GM23338 (cell line): ENCODE data around the gene UVRAG. TPM values are rescaled to one million over a fixed set of nuclear protein-coding genes. Genes with fewer than 3 reads are reported as not detected.

Experiments used
- ATAC-seq: fragments of 200-7000 bp; cut with Tn5 transposase; 3 replicates; pipeline ENCODE4 v1.9.1; 2020
- DNase-seq: peaks from one replicate; pipeline ENCODE4 v3.0.0-alpha.2; 2015; ENCODE audit warnings: low spot score
- H2AFZ ChIP-seq: fragments of 200-600 bp; sonication (generic); 2 replicates; pipeline ENCODE4 v1.8.0; 2016; ENCODE audit warnings: antibody characterized with exemption, mild to moderate bottlenecking, moderate library complexity
- H3F3A ChIP-seq: fragments of 200-600 bp; sonication (generic); replicated peaks from 2 replicates; pipeline ENCODE4 v1.8.0; 2017; ENCODE audit warnings: antibody characterized with exemption, mixed run types, low read depth
- H3K27ac ChIP-seq: fragments of 200-600 bp; sonication (generic); 2 replicates; pipeline ENCODE4 v1.6.1; 2016; ENCODE audit warnings: low read depth
- H3K27me3 ChIP-seq: fragments of 200-600 bp; sonication (generic); 2 replicates; pipeline ENCODE4 v1.8.0; 2016; ENCODE audit warnings: mild to moderate bottlenecking, mixed run types, moderate library complexity; ENCODE audit not compliant: insufficient read depth
- H3K36me3 ChIP-seq: fragments of 200-600 bp; sonication (generic); 2 replicates; pipeline ENCODE4 v1.8.0; 2016; ENCODE audit warnings: mild to moderate bottlenecking; ENCODE audit not compliant: insufficient read depth
- H3K4me1 ChIP-seq: fragments of 200-600 bp; sonication (generic); 2 replicates; pipeline ENCODE4 v1.8.0; 2016; ENCODE audit warnings: mild to moderate bottlenecking, moderate library complexity; ENCODE audit not compliant: insufficient read depth
- H3K4me2 ChIP-seq: fragments of 200-600 bp; sonication (generic); 2 replicates; pipeline ENCODE4 v1.7.1; 2017; ENCODE audit warnings: mixed run types
- H3K4me3 ChIP-seq: fragments of 200-600 bp; sonication (generic); 2 replicates; pipeline ENCODE4 v1.6.1; 2016; ENCODE audit warnings: mixed run types
- H3K79me2 ChIP-seq: fragments of 200-600 bp; sonication (generic); replicated peaks from 2 replicates; pipeline ENCODE4 v1.8.0; 2017; ENCODE audit warnings: mild to moderate bottlenecking; ENCODE audit not compliant: insufficient read depth
- H3K9me2 ChIP-seq: fragments of 200-600 bp; sonication (generic); 2 replicates; pipeline ENCODE4 v1.8.0; 2017; ENCODE audit not compliant: insufficient read depth
- H4K20me1 ChIP-seq: fragments of 200-600 bp; sonication (generic); replicated peaks from 2 replicates; pipeline ENCODE4 v1.8.0; 2017; ENCODE audit warnings: mild to moderate bottlenecking; ENCODE audit not compliant: insufficient read depth
- H3K27ac Mint-ChIP-seq: 2 replicates; pipeline ENCODE4 v1.8.0; 2020; ENCODE audit warnings: inconsistent platforms, mild to moderate bottlenecking, moderate library complexity, mixed read lengths
- H3K27me3 Mint-ChIP-seq: 3 replicates; pipeline ENCODE4 v1.8.0; 2022; ENCODE audit warnings: low read depth, mild to moderate bottlenecking, moderate library complexity, mixed read lengths, inconsistent platforms; ENCODE audit not compliant: insufficient read depth, poor library complexity
- H3K36me3 Mint-ChIP-seq: 3 replicates; pipeline ENCODE4 v1.8.0; 2021; ENCODE audit warnings: low read depth, mild to moderate bottlenecking, inconsistent platforms, moderate library complexity, mixed read lengths
- H3K4me1 Mint-ChIP-seq: 3 replicates; pipeline ENCODE4 v1.8.0; 2020; ENCODE audit warnings: mild to moderate bottlenecking, inconsistent platforms, mixed read lengths
- H3K4me3 Mint-ChIP-seq: 3 replicates; pipeline ENCODE4 v1.8.0; 2021; ENCODE audit warnings: moderate library complexity, mild to moderate bottlenecking, inconsistent platforms, mixed read lengths
- H3K9me3 Mint-ChIP-seq: 3 replicates; pipeline ENCODE4 v1.8.0; 2020; ENCODE audit warnings: moderate library complexity, mild to moderate bottlenecking, inconsistent platforms, mixed read lengths
- CREB1 ChIP-seq: fragments of 250-450 bp; sonication (Bioruptor Pico); IDR thresholded peaks from 2 replicates; pipeline ENCODE4 v1.5.0; 2020; ENCODE audit warnings: low read depth, mild to moderate bottlenecking, moderate library complexity
- EZH2 ChIP-seq: fragments of 200-600 bp; sonication (generic); IDR thresholded peaks from one replicate; pipeline ENCODE4 v1.8.0; 2017; ENCODE audit warnings: antibody characterized with exemption, mild to moderate bottlenecking, low read depth; ENCODE audit not compliant: unreplicated experiment
- EZH2phosphoT487 ChIP-seq: fragments of 200-600 bp; sonication (generic); IDR thresholded peaks from one replicate; pipeline ENCODE4 v1.8.1; 2018; ENCODE audit warnings: antibody characterized with exemption; ENCODE audit not compliant: unreplicated experiment
- JUNB ChIP-seq: IDR thresholded peaks from one replicate; pipeline ENCODE4 v1.6.1; 2016; ENCODE audit warnings: antibody characterized with exemption; ENCODE audit not compliant: unreplicated experiment
- NANOG ChIP-seq: IDR thresholded peaks from 2 replicates; pipeline ENCODE4 v1.6.1; 2016; ENCODE audit warnings: antibody characterized with exemption, borderline replicate concordance
- POLR2AphosphoS5 ChIP-seq: IDR thresholded peaks from 2 replicates; pipeline ENCODE4 v1.6.1; 2016; ENCODE audit warnings: antibody characterized with exemption, low read depth
- STAT1 ChIP-seq: IDR thresholded peaks from one replicate; pipeline ENCODE4 v1.6.1; 2016; ENCODE audit warnings: antibody characterized with exemption; ENCODE audit not compliant: unreplicated experiment
- ZNF331 ChIP-seq: fragments of 250-450 bp; sonication (Bioruptor Pico); IDR thresholded peaks from 2 replicates; pipeline ENCODE4 v1.5.0; 2020; ENCODE audit warnings: low read depth, mild to moderate bottlenecking, moderate library complexity
- ZNF462 ChIP-seq: fragments of 250-450 bp; sonication (Bioruptor Pico); IDR thresholded peaks from 2 replicates; pipeline ENCODE4 v1.5.0; 2020; ENCODE audit warnings: mild to moderate bottlenecking, moderate library complexity
- polyA plus RNA-seq: library from polyadenylated mRNA; unstranded; fragments of >200 nt; fragmentation: Nextera tagmentation; extraction: Ambion mirVana; gene quantifications from 2 replicates; pipeline ENCODE4 v1.2.1, GENCODE V29; 2016
- total RNA-seq: library from RNA; depleted of rRNA; stranded (reverse); fragments of >200 nt; shearing (Covaris generic); gene quantifications from 2 replicates; pipeline ENCODE4 v1.2.3, GENCODE V29; 2014
- TF ChIP-seq, protein P1 (sequence below), 2 experiments: fragments of 200-600 bp in 1 of 2; sonication (generic) in 1 of 2; conservative IDR thresholded peaks; 2 replicates each; pipeline versions ENCODE4 v1.5.1 to v1.6.1; 2016 to 2017; ENCODE audit warnings: antibody characterized with exemption in 2 of 2, low read depth in 2 of 2, mild to moderate bottlenecking in 2 of 2, moderate library complexity in 1 of 2
- TF ChIP-seq, protein P2 (sequence below): IDR thresholded peaks from one replicate; pipeline ENCODE4 v1.6.1; 2018; ENCODE audit warnings: antibody characterized with exemption; ENCODE audit not compliant: unreplicated experiment

Gene UVRAG
- total and polyA plus RNA-seq, 2 experiments from 2014 or later, result 15.3 to 17.4 TPM

GRCh38 chr11:76167590-76167989 is 352.6 kb downstream of the UVRAG start:
- TF ChIP-seq NANOG, result no peak
- no peak for TF ChIP-seq ZNF331
- TF ChIP-seq EZH2phosphoT487, result no peak
- Mint-ChIP-seq H3K27me3 (peaks cover 25% of the 10 kb centered on the region), H3K4me3 (no peak overlapping the region), H3K4me1 (no peaks in the 10 kb centered on the region), H3K36me3 (no peaks in the 10 kb centered on the region), H3K9me3 (no peaks in the 10 kb centered on the region), H3K27ac (no peak overlapping the region)
- no peak overlapping the region for H3K4me2 ChIP-seq
- H3K27ac ChIP-seq, result no peak overlapping the region
- ATAC-seq (no peak), DNase-seq (no peak)
- no peaks in the 10 kb centered on the region for H3K36me3 ChIP-seq
- H4K20me1 ChIP-seq, result no peaks in the 10 kb centered on the region
- H3F3A ChIP-seq, result no peaks in the 10 kb centered on the region
- no peaks in the 10 kb centered on the region for H3K9me2 ChIP-seq
- no peaks in the 10 kb centered on the region for H3K4me1 ChIP-seq
- H3K79me2 ChIP-seq, result no peaks in the 10 kb centered on the region
- no peak overlapping the region for H3K4me3 ChIP-seq
- no peak overlapping the region for H2AFZ ChIP-seq
- peaks cover 5% of the 10 kb centered on the region; the same call in 1 of the 2 replicates for H3K27me3 ChIP-seq

DNA sequence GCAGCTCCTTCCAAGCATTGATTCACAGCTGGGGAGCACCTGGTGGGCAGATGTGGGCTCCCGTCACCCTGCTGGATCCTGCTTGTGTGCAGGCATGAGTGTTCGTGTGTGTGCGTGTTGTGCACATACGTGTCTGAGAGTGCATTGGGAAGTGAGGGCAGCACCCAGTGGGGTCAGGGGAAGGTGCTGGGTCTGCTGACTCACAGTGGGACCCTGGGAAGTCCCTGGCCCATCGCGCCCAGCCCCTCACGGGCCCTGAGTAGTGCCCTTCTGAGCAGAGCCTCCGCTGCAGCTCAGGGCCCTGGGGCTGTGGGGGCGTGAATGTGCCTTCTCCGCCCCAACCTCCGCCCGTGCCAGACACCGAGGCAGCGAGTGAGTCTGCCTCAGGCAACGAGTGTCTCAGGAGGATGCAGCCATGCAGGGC is 354.5 kb downstream of the UVRAG start:
- DNase-seq, result no peak
- Mint-ChIP-seq H3K9me3 (peaks cover 2% of the 10 kb centered on the region; the same call in 2 of the 3 replicates), H3K27ac (no peak overlapping the region), H3K27me3 (peaks cover 27% of the 10 kb centered on the region), H3K4me1 (no peaks in the 10 kb centered on the region; the same call in 2 of the 3 replicates), H3K36me3 (no peaks in the 10 kb centered on the region; the same call in 2 of the 3 replicates), H3K4me3 (no peak overlapping the region)
- Histone ChIP-seq H3K79me2 (no peaks in the 10 kb centered on the region), H3F3A (no peaks in the 10 kb centered on the region), H3K27me3 (peaks cover 5% of the 10 kb centered on the region; the same call in 1 of the 2 replicates), H2AFZ (no peak overlapping the region), H3K9me2 (no peaks in the 10 kb centered on the region), H4K20me1 (no peaks in the 10 kb centered on the region), H3K4me1 (no peaks in the 10 kb centered on the region), H3K27ac (no peak overlapping the region), H3K4me3 (no peak overlapping the region), H3K4me2 (no peak overlapping the region), H3K36me3 (no peaks in the 10 kb centered on the region)
- ATAC-seq, result no peak
- no peak for TF ChIP-seq POLR2AphosphoS5
- no peak for TF ChIP-seq CREB1 (CRISPR knock-in tag)
- no peak for TF ChIP-seq ZNF331
- no peak for TF ChIP-seq JUNB
- TF ChIP-seq EZH2, result no peak
- TF ChIP-seq ZNF462 (CRISPR knock-in tag), result no peak
- TF ChIP-seq, protein P1, sequence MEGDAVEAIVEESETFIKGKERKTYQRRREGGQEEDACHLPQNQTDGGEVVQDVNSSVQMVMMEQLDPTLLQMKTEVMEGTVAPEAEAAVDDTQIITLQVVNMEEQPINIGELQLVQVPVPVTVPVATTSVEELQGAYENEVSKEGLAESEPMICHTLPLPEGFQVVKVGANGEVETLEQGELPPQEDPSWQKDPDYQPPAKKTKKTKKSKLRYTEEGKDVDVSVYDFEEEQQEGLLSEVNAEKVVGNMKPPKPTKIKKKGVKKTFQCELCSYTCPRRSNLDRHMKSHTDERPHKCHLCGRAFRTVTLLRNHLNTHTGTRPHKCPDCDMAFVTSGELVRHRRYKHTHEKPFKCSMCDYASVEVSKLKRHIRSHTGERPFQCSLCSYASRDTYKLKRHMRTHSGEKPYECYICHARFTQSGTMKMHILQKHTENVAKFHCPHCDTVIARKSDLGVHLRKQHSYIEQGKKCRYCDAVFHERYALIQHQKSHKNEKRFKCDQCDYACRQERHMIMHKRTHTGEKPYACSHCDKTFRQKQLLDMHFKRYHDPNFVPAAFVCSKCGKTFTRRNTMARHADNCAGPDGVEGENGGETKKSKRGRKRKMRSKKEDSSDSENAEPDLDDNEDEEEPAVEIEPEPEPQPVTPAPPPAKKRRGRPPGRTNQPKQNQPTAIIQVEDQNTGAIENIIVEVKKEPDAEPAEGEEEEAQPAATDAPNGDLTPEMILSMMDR (conservative IDR thresholded peaks at IDR 0.05; ENCODE audit: low read depth in 2 of 2), result no peak
- TF ChIP-seq NANOG, result no peak
- TF ChIP-seq EZH2phosphoT487, result no peak
- TF ChIP-seq, protein P2, sequence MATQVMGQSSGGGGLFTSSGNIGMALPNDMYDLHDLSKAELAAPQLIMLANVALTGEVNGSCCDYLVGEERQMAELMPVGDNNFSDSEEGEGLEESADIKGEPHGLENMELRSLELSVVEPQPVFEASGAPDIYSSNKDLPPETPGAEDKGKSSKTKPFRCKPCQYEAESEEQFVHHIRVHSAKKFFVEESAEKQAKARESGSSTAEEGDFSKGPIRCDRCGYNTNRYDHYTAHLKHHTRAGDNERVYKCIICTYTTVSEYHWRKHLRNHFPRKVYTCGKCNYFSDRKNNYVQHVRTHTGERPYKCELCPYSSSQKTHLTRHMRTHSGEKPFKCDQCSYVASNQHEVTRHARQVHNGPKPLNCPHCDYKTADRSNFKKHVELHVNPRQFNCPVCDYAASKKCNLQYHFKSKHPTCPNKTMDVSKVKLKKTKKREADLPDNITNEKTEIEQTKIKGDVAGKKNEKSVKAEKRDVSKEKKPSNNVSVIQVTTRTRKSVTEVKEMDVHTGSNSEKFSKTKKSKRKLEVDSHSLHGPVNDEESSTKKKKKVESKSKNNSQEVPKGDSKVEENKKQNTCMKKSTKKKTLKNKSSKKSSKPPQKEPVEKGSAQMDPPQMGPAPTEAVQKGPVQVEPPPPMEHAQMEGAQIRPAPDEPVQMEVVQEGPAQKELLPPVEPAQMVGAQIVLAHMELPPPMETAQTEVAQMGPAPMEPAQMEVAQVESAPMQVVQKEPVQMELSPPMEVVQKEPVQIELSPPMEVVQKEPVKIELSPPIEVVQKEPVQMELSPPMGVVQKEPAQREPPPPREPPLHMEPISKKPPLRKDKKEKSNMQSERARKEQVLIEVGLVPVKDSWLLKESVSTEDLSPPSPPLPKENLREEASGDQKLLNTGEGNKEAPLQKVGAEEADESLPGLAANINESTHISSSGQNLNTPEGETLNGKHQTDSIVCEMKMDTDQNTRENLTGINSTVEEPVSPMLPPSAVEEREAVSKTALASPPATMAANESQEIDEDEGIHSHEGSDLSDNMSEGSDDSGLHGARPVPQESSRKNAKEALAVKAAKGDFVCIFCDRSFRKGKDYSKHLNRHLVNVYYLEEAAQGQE, result no peak
- no peak for TF ChIP-seq STAT1
